ENCODE measurements around the gene HAND1.

The HAND1 gene

GRCh38 chr5:154508114-154508513, 30.1 kb upstream of the HAND1 start:
- DNase-seq (ENCODE audit: low read depth, low spot score), result no peak
- TF ChIP-seq CTCF (IDR thresholded peaks at IDR 0.05; ENCODE audit: low read depth, low read length), result no peak

DNA sequence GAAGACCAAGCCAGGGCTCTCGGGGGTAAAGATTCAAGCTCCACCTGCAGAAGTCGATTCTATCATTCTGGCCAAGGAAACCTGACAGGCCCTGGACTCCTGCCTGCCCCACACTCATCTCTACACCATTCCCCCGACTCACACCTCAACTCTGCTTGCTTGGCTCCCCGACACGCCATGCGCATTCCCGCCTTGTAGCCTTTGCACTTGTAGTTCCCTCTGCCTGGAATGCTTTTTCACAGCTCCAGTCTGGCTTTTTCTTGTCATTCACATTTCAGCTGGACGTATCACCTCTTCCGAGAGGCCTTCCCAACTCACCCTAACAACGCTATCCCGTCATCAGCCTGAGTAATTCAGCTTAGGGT, 28.7 kb upstream of the HAND1 start:
- no peak overlapping the region for H3K4me3 ChIP-seq (ENCODE audit: low read depth, low read length)
- no peak for TF ChIP-seq CTCF (IDR thresholded peaks at IDR 0.05; ENCODE audit: low read depth, low read length)
- DNase-seq (ENCODE audit: low read depth, low spot score), result no peak
- in situ Hi-C loops (cut with HindIII; ENCODE audit: low sequenced_read_pairs), result no loop called here

More at GRCh38 chr5:154508114-154508513, 30.1 kb upstream of the HAND1 start:
- in situ Hi-C loops (cut with HindIII; ENCODE audit: low sequenced_read_pairs), result no loop called here
- H3K4me3 ChIP-seq (ENCODE audit: low read depth, low read length), result no peak overlapping the region

- no peak for TF ChIP-seq CTCF (IDR thresholded peaks at IDR 0.05; ENCODE audit: low read depth, low read length)
- no peak for DNase-seq (ENCODE audit: low read depth, low spot score)
- in situ Hi-C loops (cut with HindIII; ENCODE audit: low sequenced_read_pairs), result no loop called here
- H3K4me3 ChIP-seq (ENCODE audit: low read depth, low read length), result no peak overlapping the region
Observed at GRCh38 chr5:154506049-154506715, 28.2 kb upstream of the HAND1 start.

DNA sequence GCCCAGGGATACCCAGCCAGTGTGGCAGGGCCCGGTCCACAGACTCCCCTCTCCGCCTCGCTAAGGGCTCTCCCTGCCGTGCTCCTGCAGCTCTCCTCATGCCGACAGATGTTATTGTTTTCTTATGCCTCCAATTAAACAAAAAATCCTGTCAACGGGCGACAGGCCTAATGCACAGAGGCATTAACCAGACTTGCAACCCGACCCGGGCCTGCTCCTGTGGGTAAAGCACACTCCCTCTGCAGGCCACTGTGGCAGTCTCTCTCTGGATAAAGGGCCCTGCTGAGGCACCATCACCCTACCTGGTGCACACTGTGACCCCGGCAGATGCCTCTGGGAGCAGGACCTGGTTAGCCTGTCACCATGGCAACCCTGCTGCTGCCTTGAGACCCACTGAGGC, 27.5 kb upstream of the HAND1 start:
- in situ Hi-C loops (cut with HindIII; ENCODE audit: low sequenced_read_pairs), result no loop called here
- H3K4me3 ChIP-seq (ENCODE audit: low read depth, low read length), result no peak overlapping the region
- TF ChIP-seq CTCF (IDR thresholded peaks at IDR 0.05; ENCODE audit: low read depth, low read length), result no peak
- no peak for DNase-seq (ENCODE audit: low read depth, low spot score)

GRCh38 chr5:154503698-154504039, 25.6 kb upstream of the HAND1 start:
- no peak overlapping the region for H3K4me3 ChIP-seq (ENCODE audit: low read depth, low read length)
- in situ Hi-C loops (cut with HindIII; ENCODE audit: low sequenced_read_pairs), result no loop called here
- DNase-seq (ENCODE audit: low read depth, low spot score), result no peak
- no peak for TF ChIP-seq CTCF (IDR thresholded peaks at IDR 0.05; ENCODE audit: low read depth, low read length)

GRCh38 chr5:154502180-154502579, 24.2 kb upstream of the HAND1 start:
- no peak for TF ChIP-seq CTCF (IDR thresholded peaks at IDR 0.05; ENCODE audit: low read depth, low read length)
- in situ Hi-C loops (cut with HindIII; ENCODE audit: low sequenced_read_pairs), result no loop called here
- H3K4me3 ChIP-seq (ENCODE audit: low read depth, low read length), result no peak overlapping the region
- no peak for DNase-seq (ENCODE audit: low read depth, low spot score)

- no peak overlapping the region for H3K4me3 ChIP-seq (ENCODE audit: low read depth, low read length)
- DNase-seq (ENCODE audit: low read depth, low spot score), result no peak
- TF ChIP-seq CTCF (IDR thresholded peaks at IDR 0.05; ENCODE audit: low read depth, low read length), result no peak
- in situ Hi-C loops (cut with HindIII; ENCODE audit: low sequenced_read_pairs), result no loop called here
Observed at GRCh38 chr5:154501566-154501965, 23.5 kb upstream of the HAND1 start.
